Cardiac muscle cell (in vitro differentiated cells and primary cell): ENCODE measurements around the gene NFATC2. TPM values are rescaled to one million over a fixed set of nuclear protein-coding genes. Genes with fewer than 3 reads are reported as not detected.

Experiments
- DNase-seq, 2 donors: peaks; one replicate each; pipeline versions ENCODE4 v3.0.0 to v3.0.0-alpha.2; 2010 to 2017; ENCODE audit warnings: low read depth in 1 of 2, low spot score in 1 of 2
- H3K27ac ChIP-seq: fragments of 200-600 bp; sonication (generic); 2 replicates; pipeline ENCODE4 v1.5.1; 2016
- H3K27me3 ChIP-seq: fragments of 200-600 bp; sonication (generic); 2 replicates; pipeline ENCODE4 v1.6.0; 2016; ENCODE audit warnings: control low read depth
- H3K36me3 ChIP-seq: fragments of 200-600 bp; sonication (generic); 2 replicates; pipeline ENCODE4 v1.5.1; 2016; ENCODE audit warnings: control low read depth
- H3K4me1 ChIP-seq: fragments of 200-600 bp; sonication (generic); 2 replicates; pipeline ENCODE4 v1.8.1; 2017; ENCODE audit warnings: low read depth, mild to moderate bottlenecking, mixed run types
- H3K4me3 ChIP-seq: fragments of 200-600 bp; sonication (generic); 2 replicates; pipeline ENCODE4 v1.5.1; 2016; ENCODE audit warnings: mild to moderate bottlenecking
- H3K9me3 ChIP-seq: fragments of 200-600 bp; sonication (generic); 2 replicates; pipeline ENCODE4 v1.5.1; 2017; ENCODE audit warnings: low read depth, mild to moderate bottlenecking, control low read depth
- polyA plus RNA-seq: library from polyadenylated mRNA; unstranded; fragments of >200 nt; fragmentation: Nextera tagmentation; extraction: Ambion mirVana; gene quantifications from 2 replicates; pipeline ENCODE4 v1.2.1, GENCODE V29; 2016
- total RNA-seq: library from RNA; depleted of rRNA; stranded (reverse); fragments of >200 nt; gene quantifications from 2 replicates; pipeline ENCODE4 v1.2.3, GENCODE V29; 2016
- TF ChIP-seq, protein P1 (sequence below): IDR thresholded peaks from 2 replicates; pipeline ENCODE4 v1.5.1; 2012; ENCODE audit warnings: low read depth, mild to moderate bottlenecking, low read length

NFATC2 gene
- total and polyA plus RNA-seq, 2 experiments from 2014 or later = 5.8 to 17.0 TPM

DNA sequence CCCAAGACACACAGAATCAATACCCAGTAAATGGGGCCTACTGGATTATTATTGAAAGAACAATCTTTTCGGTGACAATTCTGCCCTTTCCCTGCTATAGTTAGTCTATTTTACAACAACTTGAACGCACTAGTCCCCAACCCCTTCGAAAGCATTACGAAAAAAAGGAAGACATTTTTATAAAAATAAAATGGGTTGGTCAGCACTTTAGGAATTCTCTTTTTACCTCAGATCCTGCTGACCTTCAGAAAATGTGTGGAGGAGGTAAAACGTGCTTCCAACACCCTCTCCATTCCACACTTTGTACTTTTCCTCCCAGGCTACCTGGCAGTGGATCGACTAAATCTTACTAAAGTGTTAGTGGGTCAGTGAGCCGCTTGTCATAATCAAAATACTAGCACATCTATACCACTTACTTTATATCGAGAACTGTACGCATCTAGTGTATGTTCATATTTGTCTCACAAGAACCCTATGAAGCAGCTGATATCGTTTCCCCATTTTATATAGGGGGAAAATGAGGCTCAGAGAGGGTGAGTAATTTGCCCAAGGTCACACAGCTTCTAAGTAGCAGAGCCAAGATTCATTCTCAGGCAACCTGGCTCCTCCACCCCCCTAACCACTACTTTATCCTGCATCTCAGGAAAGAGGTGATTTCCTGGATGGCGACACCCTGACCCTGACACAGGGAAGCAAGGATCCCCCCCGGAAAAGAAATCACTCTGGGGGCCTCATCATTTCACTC, 10.6 kb downstream of the NFATC2 start:
- Histone ChIP-seq H3K9me3 (no peaks in the 10 kb centered on the region), H3K36me3 (no peaks in the 10 kb centered on the region), H3K4me3 (no peak overlapping the region), H3K4me1 (peaks cover 73% of the 10 kb centered on the region), H3K27ac (peak overlapping the region; percentile 81), H3K27me3 (no peaks in the 10 kb centered on the region)
- DNase-seq = no peak
- TF ChIP-seq, protein P1, sequence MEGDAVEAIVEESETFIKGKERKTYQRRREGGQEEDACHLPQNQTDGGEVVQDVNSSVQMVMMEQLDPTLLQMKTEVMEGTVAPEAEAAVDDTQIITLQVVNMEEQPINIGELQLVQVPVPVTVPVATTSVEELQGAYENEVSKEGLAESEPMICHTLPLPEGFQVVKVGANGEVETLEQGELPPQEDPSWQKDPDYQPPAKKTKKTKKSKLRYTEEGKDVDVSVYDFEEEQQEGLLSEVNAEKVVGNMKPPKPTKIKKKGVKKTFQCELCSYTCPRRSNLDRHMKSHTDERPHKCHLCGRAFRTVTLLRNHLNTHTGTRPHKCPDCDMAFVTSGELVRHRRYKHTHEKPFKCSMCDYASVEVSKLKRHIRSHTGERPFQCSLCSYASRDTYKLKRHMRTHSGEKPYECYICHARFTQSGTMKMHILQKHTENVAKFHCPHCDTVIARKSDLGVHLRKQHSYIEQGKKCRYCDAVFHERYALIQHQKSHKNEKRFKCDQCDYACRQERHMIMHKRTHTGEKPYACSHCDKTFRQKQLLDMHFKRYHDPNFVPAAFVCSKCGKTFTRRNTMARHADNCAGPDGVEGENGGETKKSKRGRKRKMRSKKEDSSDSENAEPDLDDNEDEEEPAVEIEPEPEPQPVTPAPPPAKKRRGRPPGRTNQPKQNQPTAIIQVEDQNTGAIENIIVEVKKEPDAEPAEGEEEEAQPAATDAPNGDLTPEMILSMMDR = no peak

DNA sequence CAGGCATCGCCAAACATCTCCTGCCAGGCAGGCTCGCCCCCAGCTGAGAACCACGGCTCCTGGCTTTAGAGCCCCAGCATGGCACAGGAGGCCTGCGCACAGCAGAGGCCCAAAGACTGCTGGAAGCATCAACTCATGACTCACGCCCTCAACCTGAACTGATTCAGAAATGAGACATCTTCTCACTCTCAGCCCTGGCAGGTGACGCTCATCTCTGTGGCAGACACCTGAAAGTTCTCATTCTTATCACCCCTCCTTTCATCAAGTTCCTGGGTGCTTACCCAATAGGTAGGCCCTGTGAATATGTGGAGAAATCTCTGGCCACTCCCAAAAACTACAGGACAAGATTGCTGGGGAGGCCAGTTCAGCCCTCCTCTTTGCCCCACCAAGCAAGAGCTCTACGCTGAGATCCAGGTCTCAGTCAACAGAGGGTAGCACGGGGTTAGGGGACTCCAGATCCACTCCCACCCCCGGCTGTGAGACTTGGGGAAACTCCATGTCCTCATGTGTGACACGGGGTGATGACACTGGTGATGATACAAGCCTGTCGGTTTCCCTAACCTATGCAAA, 11.3 kb downstream of the NFATC2 start:
- Histone ChIP-seq H3K36me3 (no peaks in the 10 kb centered on the region), H3K4me1 (peaks cover 66% of the 10 kb centered on the region), H3K9me3 (no peaks in the 10 kb centered on the region), H3K27ac (no peak overlapping the region), H3K27me3 (no peaks in the 10 kb centered on the region), H3K4me3 (no peak overlapping the region)
- TF ChIP-seq, protein P1 = no peak
- DNase-seq = no peak

DNA sequence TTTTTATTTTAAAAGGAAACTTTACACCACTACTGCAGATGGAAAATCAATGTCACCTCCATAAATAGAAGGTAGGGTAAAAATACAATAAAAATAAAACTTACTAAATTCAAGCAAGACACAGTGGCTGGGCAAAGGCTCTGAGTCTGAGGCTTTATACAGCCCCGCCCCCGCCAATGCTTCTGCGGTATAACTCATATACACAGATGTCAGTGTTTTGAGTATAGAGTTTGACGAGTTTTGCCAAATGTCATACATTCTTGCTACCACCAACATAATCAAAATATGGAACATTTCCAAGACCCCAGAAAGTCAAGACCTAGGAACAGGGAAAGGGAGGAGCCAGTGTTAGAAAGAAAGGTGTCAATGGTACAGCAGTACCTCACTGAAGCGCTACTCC, 12.8 kb downstream of the NFATC2 start:
- Histone ChIP-seq H3K9me3 (no peaks in the 10 kb centered on the region), H3K4me3 (no peak overlapping the region), H3K4me1 (peaks cover 62% of the 10 kb centered on the region), H3K27ac (no peak overlapping the region), H3K27me3 (no peaks in the 10 kb centered on the region), H3K36me3 (no peaks in the 10 kb centered on the region)
- TF ChIP-seq, protein P1 = no peak
- no peak for DNase-seq

DNA sequence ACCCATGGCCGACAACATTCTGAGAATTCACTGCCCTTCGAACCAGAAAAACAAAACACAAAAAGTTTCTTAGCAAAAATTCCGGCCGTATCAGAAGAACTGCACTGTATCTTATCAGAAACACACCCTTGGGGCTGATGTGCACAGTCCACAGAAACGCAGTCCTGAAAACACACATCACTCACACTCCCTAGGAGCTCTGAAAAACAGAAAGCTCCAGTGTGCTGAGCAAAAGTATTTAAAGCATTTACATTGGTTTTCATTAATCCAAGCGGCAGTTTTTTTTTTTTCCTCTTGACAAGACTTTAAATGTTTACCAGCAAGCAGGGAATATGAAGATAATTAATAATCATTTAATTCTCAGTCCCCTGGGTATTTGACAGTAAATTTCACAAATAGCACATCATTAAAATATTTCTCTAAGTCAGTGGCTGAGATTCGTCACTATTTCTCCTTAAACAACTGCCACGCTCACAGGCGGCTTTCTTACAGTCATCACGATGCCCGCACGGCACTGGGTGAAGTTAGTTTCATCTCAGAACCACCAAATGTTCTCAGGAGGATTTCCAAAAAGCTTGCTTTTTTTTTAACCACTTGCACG, 13.3 kb downstream of the NFATC2 start:
- no peaks in the 10 kb centered on the region for H3K27me3 ChIP-seq
- peak; percentile 50 to 69 for DNase-seq
- no peak overlapping the region for H3K4me3 ChIP-seq
- TF ChIP-seq, protein P1 = no peak
- peaks cover 62% of the 10 kb centered on the region for H3K4me1 ChIP-seq
- peak overlapping the region; percentile 77 for H3K27ac ChIP-seq
- no peaks in the 10 kb centered on the region for H3K9me3 ChIP-seq
- no peaks in the 10 kb centered on the region for H3K36me3 ChIP-seq

DNA sequence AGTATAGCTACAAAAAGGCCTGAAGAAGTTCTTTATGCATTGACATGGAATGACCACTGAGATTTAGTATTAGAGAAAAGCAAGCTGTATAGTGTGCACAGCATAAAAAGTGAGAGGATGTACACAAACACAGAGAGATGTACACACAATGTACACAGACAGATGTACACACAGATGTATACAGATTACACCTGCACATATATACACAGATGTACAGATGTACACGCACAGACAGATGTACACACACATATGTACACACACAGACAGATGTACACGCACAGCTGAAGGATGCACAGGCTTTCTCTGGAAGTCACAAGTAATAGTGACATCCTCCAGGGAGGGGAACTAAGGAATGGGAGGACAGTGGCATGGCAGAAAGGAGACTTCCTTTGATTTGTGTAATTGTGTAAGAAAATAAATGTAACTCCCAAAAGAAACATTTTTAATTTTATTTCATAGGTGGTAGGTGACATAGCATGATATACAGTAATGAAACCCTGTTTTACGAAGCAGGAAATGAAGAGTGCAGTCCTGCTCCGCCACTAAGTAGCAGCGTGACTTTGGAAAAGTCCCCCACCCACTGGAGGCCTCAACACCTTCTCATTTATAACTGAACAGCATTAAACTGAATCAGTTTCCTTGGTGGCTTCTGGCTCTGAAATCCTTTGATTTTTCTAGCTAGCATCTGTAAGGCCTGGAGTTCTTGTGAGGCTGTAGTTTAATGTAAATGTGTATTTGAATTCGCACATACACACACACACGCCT, 14.1 kb downstream of the NFATC2 start:
- no peaks in the 10 kb centered on the region for H3K27me3 ChIP-seq
- H3K27ac ChIP-seq = peak overlapping the region; percentile 77
- no peak for DNase-seq
- H3K36me3 ChIP-seq = no peaks in the 10 kb centered on the region
- no peaks in the 10 kb centered on the region for H3K9me3 ChIP-seq
- TF ChIP-seq, protein P1 = no peak
- H3K4me1 ChIP-seq = peaks cover 56% of the 10 kb centered on the region
- H3K4me3 ChIP-seq = no peak overlapping the region
